Measurements from ENCODE around the gene PTBP1. TPM values are rescaled to one million over a fixed set of nuclear protein-coding genes. Genes with fewer than 3 reads are reported as not detected.

Gene PTBP1
- total RNA-seq, 1 experiment from 2014 or later = 712 TPM

GRCh38 chr19:750640-751423 lies 46.4 kb upstream of the PTBP1 start, which contains the start of gene MISP:
Gene MISP, plus strand, starts transcription at chr19:751112. Its CDS starts 5,835 bp downstream, at chr19:756947.
- H3K79me2 ChIP-seq (ENCODE audit: insufficient read depth, low read length) = no peaks in the 10 kb centered on the region
- H2AFZ ChIP-seq (ENCODE audit: low read length) = no peak within 1 kb of the TSS
- no peak within 1 kb of the TSS for H4K5ac ChIP-seq (ENCODE audit: insufficient read length, low read depth, low read length)
- no CpG with 5 or more reads among the region's 31 CpGs for WGBS (ENCODE audit: extremely low coverage, insufficient read length, low lambda C conversion rate)
- no peak within 1 kb of the TSS for H4K91ac ChIP-seq (ENCODE audit: insufficient read length, low read depth, low read length)
- no peaks in the 10 kb centered on the region for H4K20me1 ChIP-seq (ENCODE audit: control insufficient read depth, insufficient read depth, insufficient read length)
- H2BK20ac ChIP-seq (ENCODE audit: low read depth, low read length, poor library complexity, severe bottlenecking) = no peak within 1 kb of the TSS
- H2BK5ac ChIP-seq (ENCODE audit: insufficient read length, low read length) = no peak within 1 kb of the TSS
- Mint-ChIP-seq H3K4me1 (0 out of 4 replicates have a peak, but pooled peaks cover 0 to 8% of the 10 kb centered on the region in 2 experiments), H3K36me3 (ENCODE audit: insufficient read depth in 1 of 3, low read depth in 3 of 3) (peaks cover 0 to 7% (median 2%) of the 10 kb centered on the region in 3 experiments; a peak in 1 of 7 replicates), H3K27ac (no peak within 1 kb of the TSS), H3K4me3 (no peak within 1 kb of the TSS), H3K27me3 (ENCODE audit: low read depth) (0 out of 2 replicates have a peak, but pooled peaks cover 3% of the 10 kb centered on the region), H3K9me3 (peaks cover 2 to 5% of the 10 kb centered on the region in 2 experiments; a peak in 3 of 5 replicates)
- no peak within 1 kb of the TSS for H3K4me2 ChIP-seq (ENCODE audit: insufficient read depth, insufficient read length, low read length)
- DNase-seq = no peak
- H2BK120ac ChIP-seq (ENCODE audit: low read depth, low read length, poor library complexity, severe bottlenecking) = no peak within 1 kb of the TSS
- no peak for TF ChIP-seq CTCF (conservative IDR thresholded peaks at IDR 0.05)
- H3K27me3 ChIP-seq (ENCODE audit: insufficient read depth, low read length) = no peaks in the 10 kb centered on the region
- no peak within 1 kb of the TSS for H4K8ac ChIP-seq (replicated peaks; ENCODE audit: insufficient read length, low read depth, low read length)
- no peaks in the 10 kb centered on the region for H3K79me1 ChIP-seq (ENCODE audit: insufficient read depth, low read depth, low read length, poor library complexity, severe bottlenecking)
- no peak within 1 kb of the TSS for H2BK15ac ChIP-seq (ENCODE audit: low read depth, low read length)
- no peak within 1 kb of the TSS for H3K9ac ChIP-seq (ENCODE audit: extremely low read depth, insufficient read length, low read length)
- H3K4me1 ChIP-seq (ENCODE audit: insufficient read depth, low read length) = no peaks in the 10 kb centered on the region
- no peak within 1 kb of the TSS for H3K18ac ChIP-seq (ENCODE audit: insufficient read length, low read depth, low read length)
- H2AK5ac ChIP-seq (ENCODE audit: insufficient read length, low read length) = no peak within 1 kb of the TSS
- no peak within 1 kb of the TSS for H3K56ac ChIP-seq (ENCODE audit: insufficient read length, low read depth, low read length)
- no peak within 1 kb of the TSS for H3T11ph ChIP-seq (ENCODE audit: low read length)
- H2BK12ac ChIP-seq (ENCODE audit: insufficient read length, low read depth, low read length) = no peak within 1 kb of the TSS
- no peak within 1 kb of the TSS for H3K23ac ChIP-seq (ENCODE audit: insufficient read length, low read depth, low read length)
- no peak within 1 kb of the TSS for H3K14ac ChIP-seq (ENCODE audit: insufficient read depth, low read length)
- H3K9me3 ChIP-seq (ENCODE audit: control insufficient read depth, low read depth, low read length) = no peaks in the 10 kb centered on the region
- H3K27ac ChIP-seq (ENCODE audit: insufficient read length, low read depth, low read length) = no peak within 1 kb of the TSS
- H3K4ac ChIP-seq (ENCODE audit: low read depth, low read length) = no peak within 1 kb of the TSS
- no peaks in the 10 kb centered on the region for H3K23me2 ChIP-seq (ENCODE audit: insufficient read length, low read depth, low read length, poor library complexity, severe bottlenecking)

Data from H9 (cell line).